ENCODE measurements around the gene RAB22A. TPM values are rescaled to one million over a fixed set of nuclear protein-coding genes. Genes with fewer than 3 reads are reported as not detected.
A peak's percentile ranks its signal among the peaks of the same experiment; 100 is the strongest.

RAB22A gene
- total RNA-seq, 1 donor from 2014 or later = 17.7 TPM

DNA sequence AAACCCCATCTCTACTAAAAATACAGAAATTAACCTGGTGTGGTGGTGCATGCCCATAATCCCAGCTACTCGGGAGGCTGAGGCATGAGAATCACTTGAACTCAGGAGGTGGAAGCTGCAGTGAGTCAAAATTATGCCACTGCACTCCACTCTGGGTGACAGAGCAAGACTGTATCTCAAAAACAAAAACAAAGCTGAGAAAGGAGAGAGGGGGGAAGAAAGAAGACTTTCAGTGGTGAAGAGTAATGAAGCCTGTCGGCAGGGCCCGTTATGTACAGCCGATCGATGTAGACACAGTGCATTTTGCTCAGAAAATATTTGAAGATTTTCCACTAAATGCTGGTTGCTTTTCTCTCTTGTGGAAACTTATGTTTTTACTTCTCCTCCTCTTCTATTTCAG, 93.3 kb downstream of the RAB22A start:
- no peaks in the 10 kb centered on the region for H3K27me3 Mint-ChIP-seq
- DNase-seq (ENCODE audit: extremely low spot score, unreplicated experiment) = no peak
- no peaks in the 10 kb centered on the region for H3K9me3 Mint-ChIP-seq
- peaks cover 13% of the 10 kb centered on the region for H3K4me1 Mint-ChIP-seq (ENCODE audit: unreplicated experiment)
- H3K4me3 Mint-ChIP-seq = no peak overlapping the region
- H3K36me3 Mint-ChIP-seq = peaks cover 13% of the 10 kb centered on the region
- no peak overlapping the region for H3K27ac Mint-ChIP-seq
- TF ChIP-seq, protein P1, sequence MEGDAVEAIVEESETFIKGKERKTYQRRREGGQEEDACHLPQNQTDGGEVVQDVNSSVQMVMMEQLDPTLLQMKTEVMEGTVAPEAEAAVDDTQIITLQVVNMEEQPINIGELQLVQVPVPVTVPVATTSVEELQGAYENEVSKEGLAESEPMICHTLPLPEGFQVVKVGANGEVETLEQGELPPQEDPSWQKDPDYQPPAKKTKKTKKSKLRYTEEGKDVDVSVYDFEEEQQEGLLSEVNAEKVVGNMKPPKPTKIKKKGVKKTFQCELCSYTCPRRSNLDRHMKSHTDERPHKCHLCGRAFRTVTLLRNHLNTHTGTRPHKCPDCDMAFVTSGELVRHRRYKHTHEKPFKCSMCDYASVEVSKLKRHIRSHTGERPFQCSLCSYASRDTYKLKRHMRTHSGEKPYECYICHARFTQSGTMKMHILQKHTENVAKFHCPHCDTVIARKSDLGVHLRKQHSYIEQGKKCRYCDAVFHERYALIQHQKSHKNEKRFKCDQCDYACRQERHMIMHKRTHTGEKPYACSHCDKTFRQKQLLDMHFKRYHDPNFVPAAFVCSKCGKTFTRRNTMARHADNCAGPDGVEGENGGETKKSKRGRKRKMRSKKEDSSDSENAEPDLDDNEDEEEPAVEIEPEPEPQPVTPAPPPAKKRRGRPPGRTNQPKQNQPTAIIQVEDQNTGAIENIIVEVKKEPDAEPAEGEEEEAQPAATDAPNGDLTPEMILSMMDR (conservative IDR thresholded peaks at IDR 0.05) = no peak

DNA sequence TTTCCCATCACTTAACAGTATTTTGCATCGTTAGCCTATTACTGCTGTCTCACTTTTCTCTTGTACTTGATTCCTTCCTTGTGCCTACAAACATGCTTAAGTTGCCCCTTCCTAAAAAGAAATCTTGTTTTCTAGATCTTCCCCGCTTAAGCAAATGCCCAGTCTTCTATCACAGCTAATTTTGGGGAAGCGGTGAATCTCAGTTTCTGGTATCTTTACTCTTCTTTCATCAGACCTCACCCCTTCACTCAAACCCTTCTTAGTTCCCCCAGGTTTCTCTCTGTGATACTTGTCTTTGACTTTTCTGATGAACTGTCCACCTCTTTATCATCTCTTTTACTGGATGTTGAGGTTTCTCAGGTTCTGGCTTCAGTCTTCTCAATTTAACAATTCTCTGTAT, 93.8 kb downstream of the RAB22A start:
- Mint-ChIP-seq H3K4me3 (no peak overlapping the region), H3K9me3 (no peaks in the 10 kb centered on the region), H3K36me3 (peaks cover 9% of the 10 kb centered on the region), H3K27ac (no peak overlapping the region), H3K4me1 (ENCODE audit: unreplicated experiment) (peaks cover 18% of the 10 kb centered on the region), H3K27me3 (no peaks in the 10 kb centered on the region)
- TF ChIP-seq, protein P1 (conservative IDR thresholded peaks at IDR 0.05) = no peak
- no peak for DNase-seq (ENCODE audit: extremely low spot score, unreplicated experiment)

DNA sequence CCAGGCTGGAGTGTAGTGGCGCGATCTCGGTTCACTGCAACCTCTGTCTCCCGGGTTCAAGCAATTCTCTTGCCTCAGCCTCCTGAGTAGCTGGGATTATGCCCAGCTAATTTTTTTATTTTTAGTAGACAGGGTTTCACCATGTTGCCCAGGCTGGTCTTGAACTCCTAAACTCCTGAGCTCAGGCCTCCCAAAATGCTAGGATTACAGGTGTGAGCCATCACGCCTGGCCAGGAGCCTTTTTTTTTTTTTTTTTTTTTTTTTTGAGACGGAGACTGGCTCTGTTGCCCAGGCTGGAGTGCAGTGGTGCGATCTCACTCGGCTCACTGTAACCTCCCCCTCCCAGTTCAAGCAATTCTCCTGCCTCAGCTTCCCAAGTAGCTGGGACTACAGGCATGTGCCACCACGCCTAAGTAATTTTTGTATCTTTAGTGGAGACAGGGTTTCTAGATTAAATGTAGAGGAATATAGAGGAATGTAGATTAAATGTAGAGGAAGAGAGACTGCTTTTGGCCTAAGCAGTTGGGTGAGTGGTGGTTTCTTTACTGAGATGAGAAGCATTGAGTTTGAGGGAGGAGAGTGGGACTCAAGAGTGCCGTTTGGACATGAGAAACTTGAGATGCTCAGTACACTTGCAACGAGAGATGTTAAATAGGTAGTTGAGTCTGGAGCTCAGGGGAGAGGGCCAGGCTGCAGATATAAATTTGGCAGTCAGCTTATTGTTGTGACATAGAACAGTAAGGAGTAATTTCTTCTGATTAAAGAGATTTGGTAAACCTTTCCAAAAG, 96.2 kb downstream of the RAB22A start:
- Mint-ChIP-seq H3K9me3 (no peaks in the 10 kb centered on the region), H3K4me1 (ENCODE audit: unreplicated experiment) (peaks cover 23% of the 10 kb centered on the region), H3K27ac (no peak overlapping the region), H3K27me3 (no peaks in the 10 kb centered on the region), H3K4me3 (no peak overlapping the region), H3K36me3 (no peaks in the 10 kb centered on the region)
- no peak for DNase-seq (ENCODE audit: extremely low spot score, unreplicated experiment)
- TF ChIP-seq, protein P1 (conservative IDR thresholded peaks at IDR 0.05) = no peak

DNA sequence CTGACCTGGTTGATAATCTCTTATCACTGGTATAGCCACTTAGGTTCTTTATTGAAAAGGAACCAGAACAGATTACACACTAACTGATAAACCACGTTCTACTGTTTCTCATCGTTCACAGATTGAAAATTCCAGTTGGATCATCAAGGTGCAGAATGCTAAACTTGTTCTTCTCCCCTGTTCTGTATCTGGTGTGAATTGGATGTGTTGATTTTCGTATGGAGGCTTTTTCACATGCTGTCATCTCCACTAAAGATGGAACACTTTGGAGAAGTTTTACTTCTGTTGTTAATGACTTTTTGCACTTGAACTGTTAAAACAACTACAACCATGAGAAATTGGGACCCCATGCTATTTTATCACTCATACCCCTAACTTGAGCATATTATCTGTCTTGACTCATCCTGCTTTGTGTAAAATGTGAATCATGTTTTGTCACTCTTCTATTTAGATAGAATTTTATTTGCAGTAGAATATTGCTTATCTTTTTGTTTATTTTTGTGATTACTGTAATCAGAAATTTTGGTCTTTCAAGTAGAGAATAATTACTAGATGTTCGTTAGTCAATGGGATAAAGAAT, 97.0 kb downstream of the RAB22A start:
- Mint-ChIP-seq H3K4me3 (no peak overlapping the region), H3K36me3 (no peaks in the 10 kb centered on the region), H3K27me3 (no peaks in the 10 kb centered on the region), H3K27ac (no peak overlapping the region), H3K9me3 (no peaks in the 10 kb centered on the region), H3K4me1 (ENCODE audit: unreplicated experiment) (peaks cover 23% of the 10 kb centered on the region)
- TF ChIP-seq, protein P1 (conservative IDR thresholded peaks at IDR 0.05) = no peak
- no peak for DNase-seq (ENCODE audit: extremely low spot score, unreplicated experiment)

DNA sequence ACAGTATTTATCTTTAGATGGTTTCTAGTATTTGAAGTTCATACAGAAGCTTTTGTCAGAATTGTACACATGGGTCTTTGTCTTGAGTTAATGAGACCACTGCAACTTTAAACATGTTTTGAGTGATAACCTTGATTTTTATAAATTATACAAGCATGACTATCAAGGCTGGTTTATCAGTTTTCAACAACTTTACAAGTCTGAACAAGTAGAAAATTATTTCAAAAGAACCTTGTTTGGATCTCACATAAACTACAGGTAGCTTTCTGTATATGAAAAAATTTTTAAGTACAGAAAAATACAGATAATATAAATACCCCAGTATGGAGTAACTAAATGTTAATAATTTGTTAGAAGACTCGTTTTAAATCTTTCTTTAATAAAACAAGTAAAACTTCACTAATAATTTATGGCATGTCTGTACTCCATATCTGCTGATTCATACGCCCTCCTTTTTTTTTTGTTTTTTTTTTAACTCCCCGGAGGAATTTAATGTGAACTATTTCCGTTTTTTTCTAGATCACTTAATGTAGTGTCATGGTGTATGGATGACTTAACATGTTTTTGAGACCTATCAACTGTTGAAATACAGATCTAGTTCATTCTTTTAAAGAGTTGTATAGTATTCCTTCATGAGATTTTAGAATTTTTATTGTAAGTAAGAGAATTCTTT, 97.8 kb downstream of the RAB22A start:
- no peaks in the 10 kb centered on the region for H3K27me3 Mint-ChIP-seq
- H3K27ac Mint-ChIP-seq = peak overlapping the region; percentile 30
- H3K9me3 Mint-ChIP-seq = no peaks in the 10 kb centered on the region
- TF ChIP-seq, protein P1 (conservative IDR thresholded peaks at IDR 0.05) = no peak
- DNase-seq (ENCODE audit: extremely low spot score, unreplicated experiment) = no peak
- no peaks in the 10 kb centered on the region for H3K36me3 Mint-ChIP-seq
- peaks cover 23% of the 10 kb centered on the region for H3K4me1 Mint-ChIP-seq (ENCODE audit: unreplicated experiment)
- no peak overlapping the region for H3K4me3 Mint-ChIP-seq
